ENCODE data around the gene CCR5. TPM values are rescaled to one million over a fixed set of nuclear protein-coding genes. Genes with fewer than 3 reads are reported as not detected.

The CCR5 gene
- total and polyA plus RNA-seq, 9 of the 15 experiments (the other 6 are each of a cell fraction or from before 2014, with no cell fraction given), result not detected

GRCh38 chr3:46422617-46423016 is 51.9 kb downstream of the CCR5 start (continued):
- TF ChIP-seq MGA (IDR thresholded peaks at IDR 0.05) (no peak), U2AF1 (optimal IDR thresholded peaks at IDR 0.05; ENCODE audit: low read depth, low read length) (no peak), POU5F1 (IDR thresholded peaks at IDR 0.05; ENCODE audit: borderline replicate concordance, low read depth, low read length, partially characterized antibody) (no peak), CHD4 (IDR thresholded peaks at IDR 0.05; ENCODE audit: insufficient read depth, insufficient replicate concordance, low read depth, low read length, poor library complexity, severe bottlenecking) (no peak), CTBP1 (IDR thresholded peaks at IDR 0.05; ENCODE audit: borderline replicate concordance) (peak; percentile 90), ZFP30 (CRISPR knock-in tag; IDR thresholded peaks at IDR 0.05; ENCODE audit: borderline replicate concordance) (no peak), ESRRA (IDR thresholded peaks at IDR 0.05; ENCODE audit: borderline replicate concordance, low read depth) (no peak), TFAP4 (CRISPR knock-in tag; IDR thresholded peaks at IDR 0.05; ENCODE audit: borderline replicate concordance) (peak; percentile 66; the same call in 1 of the 2 replicates), ESRRB (CRISPR knock-in tag; IDR thresholded peaks at IDR 0.05; ENCODE audit: borderline replicate concordance) (no peak), DPF2 (IDR thresholded peaks at IDR 0.05) (peak; percentile 55; the same call in 1 of the 2 replicates), MEIS2 (IDR thresholded peaks at IDR 0.05; ENCODE audit: partially characterized antibody) (peak; percentile 76), MYC (IDR thresholded peaks at IDR 0.05; ENCODE audit: low read depth, low read length) (0 out of 2 replicates have a peak, but pooled peaks have one; percentile 29), MYC (CRISPR knock-in tag; IDR thresholded peaks at IDR 0.05; ENCODE audit: borderline replicate concordance, low read depth) (no peak), CREBBP (IDR thresholded peaks at IDR 0.05; ENCODE audit: low read depth, low read length) (no peak), ELK3 (CRISPR knock-in tag; IDR thresholded peaks at IDR 0.05) (no peak), SMAD2 (IDR thresholded peaks at IDR 0.05; ENCODE audit: low read depth, low read length) (no peak)

Measured in K562 (cell line).